IMR-90 (cell line): Measurements from ENCODE around the gene TNFRSF1B. TPM values are rescaled to one million over a fixed set of nuclear protein-coding genes. Genes with fewer than 3 reads are reported as not detected.
A peak's percentile ranks its signal among the peaks of the same experiment; 100 is the strongest.

Experiments used
- ATAC-seq: fragments of 200-7000 bp; cut with Tn5 transposase; 2 replicates; pipeline ENCODE4 v1.9.1; 2020; ENCODE audit warnings: low read depth, mild to moderate bottlenecking, moderate library complexity
- BruUV-seq: library from RNA; stranded (reverse); fragments of 400-500 nt; replicated peaks from 2 replicates; lab custom pipeline; 2021; lab: Mats Ljungman, UMichigan
- CTCF ChIA-PET: fragments of 300-600 bp; formaldehyde crosslinking; extraction: SDS; loops from one replicate; lab custom pipeline; 2021; ENCODE audit warnings: antibody characterized with exemption; lab: Yijun Ruan, JAX
- POLR2A ChIA-PET: fragments of 300-600 bp; sonication (Branson Sonifier 250); formaldehyde crosslinking; loops from one replicate; lab custom pipeline; 2022; ENCODE audit warnings: antibody characterized with exemption; ENCODE audit not compliant: unreplicated experiment; lab: Charles Lee
- DNase-seq: peaks from one replicate; pipeline ENCODE4 v3.0.0; 2013
- H2AFZ ChIP-seq: replicated peaks from 2 replicates; pipeline ENCODE3; 2013; ENCODE audit warnings: low read length, mild to moderate bottlenecking; ENCODE audit not compliant: poor library complexity
- H2AK5ac ChIP-seq: 2 replicates; pipeline ENCODE4 v1.6.1; 2013; ENCODE audit warnings: low read depth, low read length, inconsistent platforms
- H2AK9ac ChIP-seq: replicated peaks from 2 replicates; pipeline ENCODE3; 2013; ENCODE audit warnings: mild to moderate bottlenecking, low read depth, low read length, moderate library complexity; ENCODE audit not compliant: poor library complexity
- H2BK120ac ChIP-seq: 2 replicates; pipeline ENCODE4 v1.6.1; 2013; ENCODE audit warnings: low read depth, low read length, inconsistent platforms
- H2BK15ac ChIP-seq: 3 replicates; pipeline ENCODE4 v1.6.1; 2013; ENCODE audit warnings: low read depth, low read length, inconsistent platforms
- H2BK20ac ChIP-seq: 2 replicates; pipeline ENCODE4 v1.6.1; 2013; ENCODE audit warnings: low read depth, mild to moderate bottlenecking, inconsistent platforms, low read length, moderate library complexity
- H2BK5ac ChIP-seq: 2 replicates; pipeline ENCODE4 v1.6.1; 2013; ENCODE audit warnings: mild to moderate bottlenecking, low read depth, low read length, inconsistent platforms; ENCODE audit not compliant: poor library complexity, severe bottlenecking
- H3K14ac ChIP-seq: replicated peaks from 2 replicates; pipeline ENCODE4 v1.6.1; 2013; ENCODE audit warnings: low read depth, low read length, inconsistent platforms
- H3K18ac ChIP-seq: 2 replicates; pipeline ENCODE4 v1.6.1; 2013; ENCODE audit warnings: low read depth, low read length, control low read depth
- H3K23ac ChIP-seq: 2 replicates; pipeline ENCODE4 v1.6.1; 2013; ENCODE audit warnings: low read depth, low read length, inconsistent platforms
- H3K27ac ChIP-seq: 2 replicates; pipeline ENCODE4 v1.5.1; 2013; ENCODE audit warnings: mild to moderate bottlenecking, control low read depth, low read length; ENCODE audit not compliant: insufficient read depth
- H3K27me3 ChIP-seq: 2 replicates; pipeline ENCODE4 v1.6.1; 2013; ENCODE audit warnings: low read length; ENCODE audit not compliant: control insufficient read depth, insufficient read depth
- H3K36me3 ChIP-seq: 2 replicates; pipeline ENCODE4 v1.6.1; 2013; ENCODE audit warnings: low read length, mixed read lengths; ENCODE audit not compliant: control insufficient read depth, insufficient read depth
- H3K4ac ChIP-seq: 2 replicates; pipeline ENCODE4 v1.6.1; 2013; ENCODE audit warnings: low read depth, low read length, inconsistent platforms
- H3K4me1 ChIP-seq: 2 replicates; pipeline ENCODE4 v1.6.1; 2013; ENCODE audit warnings: low read length, mixed read lengths; ENCODE audit not compliant: control insufficient read depth, insufficient read depth
- H3K4me2 ChIP-seq: 2 replicates; pipeline ENCODE4 v1.6.1; 2013; ENCODE audit warnings: low read depth, mild to moderate bottlenecking, control low read depth, low read length, moderate library complexity
- H3K4me3 ChIP-seq: 2 replicates; pipeline ENCODE4 v1.5.1; 2013; ENCODE audit warnings: low read depth, mild to moderate bottlenecking, control low read depth, low read length, moderate library complexity; ENCODE audit not compliant: insufficient read depth
- H3K56ac ChIP-seq: 2 replicates; pipeline ENCODE4 v1.6.1; 2013; ENCODE audit warnings: low read length, inconsistent platforms; ENCODE audit not compliant: insufficient read depth; ENCODE audit errors: extremely low read depth
- H3K79me1 ChIP-seq, 2 experiments: 2 replicates each; pipeline ENCODE4 v1.6.1; 2013; ENCODE audit warnings: low read length in 2 of 2, inconsistent platforms in 1 of 2, low read depth in 1 of 2
- H3K9ac ChIP-seq: 2 replicates; pipeline ENCODE4 v1.6.1; 2013; ENCODE audit warnings: low read depth, low read length, control low read depth
- H3K9me1 ChIP-seq: 2 replicates; pipeline ENCODE4 v1.6.1; 2013; ENCODE audit warnings: low read length, inconsistent platforms; ENCODE audit not compliant: insufficient read depth
- H3K9me3 ChIP-seq: 2 replicates; pipeline ENCODE4 v1.6.1; 2013; ENCODE audit warnings: low read length; ENCODE audit not compliant: control insufficient read depth, insufficient read depth
- H4K20me1 ChIP-seq: 2 replicates; pipeline ENCODE4 v1.6.1; 2013; ENCODE audit warnings: low read length, inconsistent platforms; ENCODE audit not compliant: insufficient read depth
- H4K5ac ChIP-seq: 2 replicates; pipeline ENCODE4 v1.6.1; 2013; ENCODE audit warnings: mild to moderate bottlenecking, low read depth, low read length, control low read depth
- H4K8ac ChIP-seq, 2 experiments: 2 replicates each; pipeline ENCODE4 v1.6.1; 2013; ENCODE audit warnings: low read depth in 2 of 2, low read length in 2 of 2, control low read depth in 1 of 2, inconsistent platforms in 1 of 2
- H4K91ac ChIP-seq: 2 replicates; pipeline ENCODE4 v1.6.1; 2013; ENCODE audit warnings: low read depth, low read length, inconsistent platforms; ENCODE audit not compliant: insufficient read depth
- CTCF ChIP-seq: conservative IDR thresholded peaks from 2 replicates; pipeline ENCODE4 v1.5.1; 2012; ENCODE audit warnings: mild to moderate bottlenecking, low read depth, low read length, improper control_type of control experiment
- NFE2L2 ChIP-seq: fragments of 150-350 bp; IDR thresholded peaks from 2 replicates; pipeline ENCODE4 v1.6.1; 2016; ENCODE audit warnings: low read depth, mild to moderate bottlenecking, low read length
- POLR2A ChIP-seq: IDR thresholded peaks from 2 replicates; pipeline ENCODE4 v1.6.1; 2012; ENCODE audit warnings: mild to moderate bottlenecking, low read depth, low read length
- RAD21 ChIP-seq: IDR thresholded peaks from 2 replicates; pipeline ENCODE4 v1.6.1; 2012; ENCODE audit warnings: low read length, improper control_type of control experiment
- RFX5 ChIP-seq: IDR thresholded peaks from 2 replicates; pipeline ENCODE4 v1.8.0; 2012; ENCODE audit warnings: low read depth, mild to moderate bottlenecking, low read length, moderate library complexity
- SMC3 ChIP-seq: fragments of 150-350 bp; IDR thresholded peaks from 2 replicates; pipeline ENCODE4 v1.6.1; 2016; ENCODE audit warnings: low read depth, mild to moderate bottlenecking, antibody characterized with exemption, low read length, moderate library complexity
- WGBS, 2 experiments: methylation state at CpG; one replicate each; pipeline versions ENCODE4 v1.1.5 to v1.1.7; 2013; ENCODE audit warnings: missing lambda C conversion rate in 2 of 2; ENCODE audit not compliant: insufficient read length in 1 of 2; ENCODE audit errors: extremely low coverage in 2 of 2; 5-methylcytosine and 5-hydroxymethylcytosine counted together
- dilution Hi-C: fragments of 300-500 bp; cut with HindIII; formaldehyde crosslinking; loops from one replicate; pipeline ENCODE4 v1.14.3; 2018; ENCODE audit warnings: low sequenced_read_pairs; ENCODE audit not compliant: unreplicated experiment
- in situ Hi-C: fragments of 300-500 bp; cut with MboI; formaldehyde crosslinking; loops from 3 replicates; pipeline ENCODE4 v1.14.3; 2019; ENCODE audit warnings: low sequenced_read_pairs, inconsistent platforms, mixed read lengths
- intact Hi-C: fragments of 100-400 bp; cut with micrococcal nuclease; formaldehyde crosslinking; loops from 2 replicates; pipeline ENCODE4 v1.10.0; 2022
- polyA plus RNA-seq, 3 experiments: library from polyadenylated mRNA; depleted of rRNA; stranded (reverse); fragments of >200 nt; gene quantifications; 2 replicates each; pipeline ENCODE4 v1.2.3, GENCODE V29; 2012; ENCODE audit warnings: low replicate concordance in 1 of 3
- total RNA-seq: library from RNA; depleted of rRNA; stranded (reverse); fragments of >200 nt; gene quantifications from 2 replicates; pipeline ENCODE4 v1.2.3, GENCODE V29; 2012
- TF ChIP-seq, protein P1 (sequence below): fragments of 150-350 bp; IDR thresholded peaks from 2 replicates; pipeline ENCODE4 v1.6.1; 2017; ENCODE audit warnings: mild to moderate bottlenecking, antibody characterized with exemption, low read length, low read depth

The TNFRSF1B gene
- total and polyA plus RNA-seq, 2 of the 4 experiments (the other 2 are of a cell fraction) = 4.3 to 8.9 TPM

- Histone ChIP-seq H3K14ac (no peak overlapping the region), H2BK15ac (no peak overlapping the region), H2BK20ac (no peak overlapping the region), H3K27ac (no peak overlapping the region), H3K79me1 (no peaks in the 10 kb centered on the region), H2BK120ac (no peak overlapping the region), H3K56ac (no peak overlapping the region), H2BK5ac (no peak overlapping the region), H3K23ac (no peak overlapping the region), H2AK5ac (no peak overlapping the region), H4K5ac (no peak overlapping the region), H2AFZ (peak overlapping the region; percentile 11), H2AK9ac (no peak overlapping the region), H3K36me3 (peaks cover 8% of the 10 kb centered on the region; the same call in 1 of the 2 replicates), H3K9ac (no peak overlapping the region), H3K9me1 (no peaks in the 10 kb centered on the region), H3K4me3 (no peak overlapping the region), H3K9me3 (no peaks in the 10 kb centered on the region), H4K20me1 (no peaks in the 10 kb centered on the region), H4K91ac (no peak overlapping the region; the same call in 1 of the 2 replicates), H3K4ac (peak overlapping the region; percentile 22; the same call in 1 of the 2 replicates), H3K18ac (no peak overlapping the region), H4K8ac (no peak overlapping the region), H3K4me2 (no peak overlapping the region), H3K4me1 (no peaks in the 10 kb centered on the region; the same call in 1 of the 2 replicates), H3K27me3 (peaks cover 3% of the 10 kb centered on the region; the same call in 1 of the 2 replicates)
- WGBS, 2 experiments = 33% methylated on average over 6 of the region's 14 CpGs; no CpG with 5 or more reads in 1 of the 2 experiments
- ChIA-PET POLR2A (no interaction called here), CTCF (interaction anchor here (0.7 to 4.4 kb wide), 3 partner anchors 84 to 189 kb away, joined by 3 to 34 read pairs (median 27); no protein-coding TSS in a partner anchor)
- ATAC-seq = peak; percentile 97
- in situ Hi-C loops (loop anchor here (5.0 kb wide), 1 partner anchor 82 kb away; no protein-coding TSS in a partner anchor), intact Hi-C loops (loop anchor here (1.0 to 5.0 kb wide), 2 partner anchors 84 to 192 kb away; partner anchors contain the start of gene MIIP), dilution Hi-C loops (no loop called here)
- peak; percentile 98 for TF ChIP-seq RAD21
- TF ChIP-seq CTCF = peak; percentile 92
- TF ChIP-seq, protein P1, sequence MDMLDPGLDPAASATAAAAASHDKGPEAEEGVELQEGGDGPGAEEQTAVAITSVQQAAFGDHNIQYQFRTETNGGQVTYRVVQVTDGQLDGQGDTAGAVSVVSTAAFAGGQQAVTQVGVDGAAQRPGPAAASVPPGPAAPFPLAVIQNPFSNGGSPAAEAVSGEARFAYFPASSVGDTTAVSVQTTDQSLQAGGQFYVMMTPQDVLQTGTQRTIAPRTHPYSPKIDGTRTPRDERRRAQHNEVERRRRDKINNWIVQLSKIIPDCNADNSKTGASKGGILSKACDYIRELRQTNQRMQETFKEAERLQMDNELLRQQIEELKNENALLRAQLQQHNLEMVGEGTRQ = no peak
- TF ChIP-seq NFE2L2 = no peak
- TF ChIP-seq SMC3 = peak; percentile 100
- 0 out of 2 replicates have a peak, but pooled peaks have one; percentile 6 for TF ChIP-seq RFX5
- TF ChIP-seq POLR2A = peak; percentile 54; the same call in 1 of the 2 replicates
- BruUV-seq = no TSS peak
- DNase-seq = peak; percentile 68
Measured at GRCh38 chr1:12208764-12209494, 42.1 kb downstream of the TNFRSF1B start.
